A673 (cell line): ENCODE results near the gene SMYD3.

Source experiments
- EZH2 ChIP-seq: fragments of 200-600 bp; sonication (generic); IDR thresholded peaks from 2 replicates; pipeline ENCODE4 v1.6.1; 2017; ENCODE audit warnings: borderline replicate concordance, low read depth, mild to moderate bottlenecking, mixed read lengths, antibody characterized with exemption, low read length; ENCODE audit not compliant: poor library complexity, severe bottlenecking
- TF ChIP-seq, protein P1 (sequence below): fragments of 300-800, 200-600 bp; sonication (generic); conservative IDR thresholded peaks from 2 replicates; pipeline ENCODE4 v1.5.1; 2017; ENCODE audit warnings: low read depth, mild to moderate bottlenecking, antibody characterized with exemption, low read length, moderate library complexity, mixed read lengths

- no peak for TF ChIP-seq EZH2
- TF ChIP-seq, protein P1, sequence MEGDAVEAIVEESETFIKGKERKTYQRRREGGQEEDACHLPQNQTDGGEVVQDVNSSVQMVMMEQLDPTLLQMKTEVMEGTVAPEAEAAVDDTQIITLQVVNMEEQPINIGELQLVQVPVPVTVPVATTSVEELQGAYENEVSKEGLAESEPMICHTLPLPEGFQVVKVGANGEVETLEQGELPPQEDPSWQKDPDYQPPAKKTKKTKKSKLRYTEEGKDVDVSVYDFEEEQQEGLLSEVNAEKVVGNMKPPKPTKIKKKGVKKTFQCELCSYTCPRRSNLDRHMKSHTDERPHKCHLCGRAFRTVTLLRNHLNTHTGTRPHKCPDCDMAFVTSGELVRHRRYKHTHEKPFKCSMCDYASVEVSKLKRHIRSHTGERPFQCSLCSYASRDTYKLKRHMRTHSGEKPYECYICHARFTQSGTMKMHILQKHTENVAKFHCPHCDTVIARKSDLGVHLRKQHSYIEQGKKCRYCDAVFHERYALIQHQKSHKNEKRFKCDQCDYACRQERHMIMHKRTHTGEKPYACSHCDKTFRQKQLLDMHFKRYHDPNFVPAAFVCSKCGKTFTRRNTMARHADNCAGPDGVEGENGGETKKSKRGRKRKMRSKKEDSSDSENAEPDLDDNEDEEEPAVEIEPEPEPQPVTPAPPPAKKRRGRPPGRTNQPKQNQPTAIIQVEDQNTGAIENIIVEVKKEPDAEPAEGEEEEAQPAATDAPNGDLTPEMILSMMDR: no peak
Measured at GRCh38 chr1:245887829-245888228, 619.2 kb downstream of the SMYD3 start.
